SU-DHL-6 (cell line): ENCODE results near the gene AMZ1.

Source experiments
- H2AFZ ChIP-seq: fragments of 200-600 bp; sonication (generic); 2 replicates; pipeline ENCODE4 v1.6.1; 2014; ENCODE audit warnings: low read depth, mild to moderate bottlenecking, moderate library complexity, mixed read lengths, antibody characterized with exemption, low read length; ENCODE audit not compliant: severe bottlenecking
- H3F3A ChIP-seq: fragments of 200-600 bp; shearing (Covaris generic); 2 replicates; pipeline ENCODE4 v1.6.0; 2016; ENCODE audit warnings: antibody characterized with exemption, mild to moderate bottlenecking; ENCODE audit not compliant: insufficient read depth
- H3K27ac ChIP-seq: fragments of 200-600 bp; sonication (generic); 2 replicates; pipeline ENCODE4 v1.5.1; 2016; ENCODE audit warnings: low read depth, mild to moderate bottlenecking, low read length, moderate library complexity, mixed read lengths
- H3K27me3 ChIP-seq: fragments of 200-600 bp; sonication (generic), shearing (Covaris generic); 2 replicates; pipeline ENCODE4 v1.6.0; 2014; ENCODE audit warnings: mild to moderate bottlenecking, low read length
- H3K36me3 ChIP-seq: fragments of 200-600 bp; sonication (generic); 2 replicates; pipeline ENCODE4 v1.6.1; 2014; ENCODE audit warnings: mild to moderate bottlenecking, low read length, mixed read lengths
- H3K4me2 ChIP-seq: fragments of 300-600, 200-600 bp; shearing (Covaris generic), sonication (generic); 2 replicates; pipeline ENCODE4 v1.6.0; 2014; ENCODE audit warnings: low read length, low read depth, mild to moderate bottlenecking; ENCODE audit not compliant: poor library complexity, severe bottlenecking
- H3K4me3 ChIP-seq: fragments of 200-600 bp; sonication (generic); 2 replicates; pipeline ENCODE4 v1.5.1; 2014; ENCODE audit warnings: antibody characterized with exemption, low read length, mild to moderate bottlenecking, mixed read lengths; ENCODE audit not compliant: insufficient read depth, poor library complexity, severe bottlenecking
- H3K79me2 ChIP-seq: fragments of 200-600 bp; sonication (generic); 2 replicates; pipeline ENCODE4 v1.6.1; 2014; ENCODE audit warnings: mild to moderate bottlenecking, low read length, moderate library complexity; ENCODE audit not compliant: insufficient read depth
- H3K9ac ChIP-seq: fragments of 200-600 bp; sonication (generic); 2 replicates; pipeline ENCODE4 v1.7.0; 2014; ENCODE audit warnings: mild to moderate bottlenecking, low read length
- H3K9me2 ChIP-seq: fragments of 200-600 bp; sonication (generic); replicated peaks from 2 replicates; pipeline ENCODE4 v1.6.1; 2014; ENCODE audit warnings: low read length; ENCODE audit not compliant: insufficient read depth
- H3K9me3 ChIP-seq: fragments of 200-600 bp; sonication (generic); 2 replicates; pipeline ENCODE4 v1.6.1; 2014; ENCODE audit warnings: low read length, mixed read lengths; ENCODE audit not compliant: insufficient read depth
- H4K20me1 ChIP-seq: fragments of 200-600 bp; sonication (generic); 2 replicates; pipeline ENCODE4 v1.6.1; 2014; ENCODE audit warnings: low read depth, mild to moderate bottlenecking, antibody characterized with exemption, low read length, moderate library complexity, mixed read lengths
- EZH2phosphoT487 ChIP-seq: fragments of 200-600 bp; sonication (generic), shearing (Covaris generic); conservative IDR thresholded peaks from 2 replicates; pipeline ENCODE4 v1.6.1; 2018; ENCODE audit warnings: mild to moderate bottlenecking, antibody characterized with exemption, low read length, moderate library complexity, mixed read lengths
- TF ChIP-seq, protein P1 (sequence below): fragments of 200-600 bp; sonication (generic); IDR thresholded peaks from one replicate; pipeline ENCODE4 v1.5.1; 2017; ENCODE audit warnings: antibody characterized with exemption, mild to moderate bottlenecking, low read length, moderate library complexity; ENCODE audit not compliant: insufficient read depth, poor library complexity, severe bottlenecking

The AMZ1 gene

DNA sequence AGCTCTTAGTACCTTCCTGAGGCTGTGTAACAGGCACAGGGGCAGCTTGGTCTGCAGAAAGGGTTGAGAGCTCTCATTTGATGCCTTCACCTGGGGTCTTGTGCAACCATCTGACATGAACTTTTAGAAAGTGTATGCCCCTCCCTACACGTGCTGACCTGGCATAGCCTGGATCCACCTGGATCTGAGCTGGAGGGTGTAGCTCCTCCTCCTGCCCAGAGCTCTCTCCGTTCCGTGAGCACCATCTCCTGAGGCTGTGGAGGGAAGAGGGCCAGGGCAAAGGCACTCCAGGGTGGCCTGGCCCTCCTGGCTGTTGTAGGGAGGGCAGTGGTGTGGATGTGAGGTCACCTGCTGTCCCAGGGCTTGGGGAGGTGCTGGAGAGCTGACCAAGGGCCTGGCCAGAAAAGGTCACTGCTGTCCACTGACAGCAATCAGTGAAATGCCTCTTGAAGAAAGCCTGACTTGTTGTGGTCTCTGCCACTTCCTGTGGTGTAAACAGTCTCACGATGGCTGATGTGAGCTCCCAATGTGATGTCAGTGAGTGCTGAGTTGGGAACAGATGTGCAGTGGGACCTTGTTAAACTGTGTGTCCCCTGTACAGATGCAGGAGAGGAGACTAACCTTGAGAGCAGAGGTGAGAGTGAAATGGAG is 23.0 kb downstream of the AMZ1 start:
- Histone ChIP-seq H2AFZ (no peak overlapping the region), H3F3A (peaks cover 27% of the 10 kb centered on the region), H4K20me1 (no peaks in the 10 kb centered on the region), H3K4me3 (peak overlapping the region; percentile 8), H3K79me2 (no peaks in the 10 kb centered on the region), H3K27me3 (no peaks in the 10 kb centered on the region), H3K9me3 (no peaks in the 10 kb centered on the region), H3K4me2 (peak overlapping the region; percentile 67), H3K9me2 (no peaks in the 10 kb centered on the region), H3K27ac (peak overlapping the region; percentile 92), H3K36me3 (no peaks in the 10 kb centered on the region), H3K9ac (peak overlapping the region; percentile 69)
- TF ChIP-seq, protein P1, sequence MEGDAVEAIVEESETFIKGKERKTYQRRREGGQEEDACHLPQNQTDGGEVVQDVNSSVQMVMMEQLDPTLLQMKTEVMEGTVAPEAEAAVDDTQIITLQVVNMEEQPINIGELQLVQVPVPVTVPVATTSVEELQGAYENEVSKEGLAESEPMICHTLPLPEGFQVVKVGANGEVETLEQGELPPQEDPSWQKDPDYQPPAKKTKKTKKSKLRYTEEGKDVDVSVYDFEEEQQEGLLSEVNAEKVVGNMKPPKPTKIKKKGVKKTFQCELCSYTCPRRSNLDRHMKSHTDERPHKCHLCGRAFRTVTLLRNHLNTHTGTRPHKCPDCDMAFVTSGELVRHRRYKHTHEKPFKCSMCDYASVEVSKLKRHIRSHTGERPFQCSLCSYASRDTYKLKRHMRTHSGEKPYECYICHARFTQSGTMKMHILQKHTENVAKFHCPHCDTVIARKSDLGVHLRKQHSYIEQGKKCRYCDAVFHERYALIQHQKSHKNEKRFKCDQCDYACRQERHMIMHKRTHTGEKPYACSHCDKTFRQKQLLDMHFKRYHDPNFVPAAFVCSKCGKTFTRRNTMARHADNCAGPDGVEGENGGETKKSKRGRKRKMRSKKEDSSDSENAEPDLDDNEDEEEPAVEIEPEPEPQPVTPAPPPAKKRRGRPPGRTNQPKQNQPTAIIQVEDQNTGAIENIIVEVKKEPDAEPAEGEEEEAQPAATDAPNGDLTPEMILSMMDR = no peak
- no peak for TF ChIP-seq EZH2phosphoT487

- Histone ChIP-seq H3K4me2 (no peak overlapping the region), H3K79me2 (no peaks in the 10 kb centered on the region), H3F3A (peaks cover 27% of the 10 kb centered on the region), H3K4me3 (no peak overlapping the region), H2AFZ (no peak overlapping the region), H4K20me1 (no peaks in the 10 kb centered on the region), H3K27ac (peak overlapping the region; percentile 92), H3K27me3 (no peaks in the 10 kb centered on the region), H3K9me3 (no peaks in the 10 kb centered on the region), H3K9me2 (no peaks in the 10 kb centered on the region), H3K9ac (no peak overlapping the region), H3K36me3 (no peaks in the 10 kb centered on the region)
- TF ChIP-seq EZH2phosphoT487 = no peak
- TF ChIP-seq, protein P1 = no peak
Measured at GRCh38 chr7:2711895-2712675, 24.1 kb downstream of the AMZ1 start.

DNA sequence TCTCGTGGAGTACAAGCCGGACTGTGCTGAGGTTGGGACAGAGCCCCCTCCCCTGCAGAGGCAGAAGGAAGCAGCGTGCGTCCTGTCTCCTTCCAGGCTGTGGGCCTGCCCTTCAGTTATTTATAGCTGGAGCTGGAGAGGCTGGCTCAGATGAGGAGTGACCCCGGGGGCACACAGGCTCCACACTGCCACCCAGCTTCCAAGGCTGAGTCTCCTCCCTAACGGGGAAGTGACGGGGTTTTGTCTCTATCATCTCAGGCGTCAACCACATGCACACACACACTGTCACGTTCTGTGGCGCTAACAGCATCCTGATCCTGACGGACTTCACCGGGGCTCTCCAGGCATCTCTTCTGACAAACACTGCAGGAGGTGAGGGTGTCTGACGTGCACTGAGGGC is 25.4 kb downstream of the AMZ1 start:
- Histone ChIP-seq H4K20me1 (no peaks in the 10 kb centered on the region), H3K9me2 (no peaks in the 10 kb centered on the region), H3K9ac (no peak overlapping the region), H3F3A (peaks cover 27% of the 10 kb centered on the region), H3K79me2 (no peaks in the 10 kb centered on the region), H3K27me3 (no peaks in the 10 kb centered on the region), H3K9me3 (no peaks in the 10 kb centered on the region), H3K4me2 (no peak overlapping the region), H3K36me3 (no peaks in the 10 kb centered on the region), H3K27ac (no peak overlapping the region), H3K4me3 (no peak overlapping the region), H2AFZ (no peak overlapping the region)
- TF ChIP-seq, protein P1 = no peak
- no peak for TF ChIP-seq EZH2phosphoT487
